ENCODE results near the gene ENOX1. TPM values are rescaled to one million over a fixed set of nuclear protein-coding genes. Genes with fewer than 3 reads are reported as not detected.

The ENOX1 gene
- total and polyA plus RNA-seq, 2 of the 13 experiments (the other 11 are each of a cell fraction or from before 2014, with no cell fraction given): not detected

DNA sequence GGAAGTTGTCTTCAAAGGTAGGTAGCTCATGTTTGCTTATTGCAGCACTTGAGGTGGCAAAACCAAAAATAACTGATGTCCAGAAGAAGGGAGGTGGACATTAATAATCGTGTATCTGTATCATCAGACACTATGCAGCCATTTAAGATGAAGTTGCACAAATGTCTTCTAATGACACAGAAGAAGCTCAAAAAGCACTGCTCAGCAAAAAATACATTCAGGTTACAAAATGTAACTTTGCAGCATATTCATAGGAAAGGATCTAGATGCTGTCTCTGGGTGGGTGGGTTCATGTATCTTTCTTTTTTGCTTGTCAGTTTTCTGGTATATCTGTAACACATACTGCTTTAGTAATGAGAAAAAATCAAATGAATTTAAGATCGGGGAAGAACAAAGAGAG, 515.6 kb downstream of the ENOX1 start:
- Histone ChIP-seq H3K9me3 (ENCODE audit: low read length) (no peaks in the 10 kb centered on the region), H3K4me3 (replicated peaks in 1 of 3; ENCODE audit: insufficient read depth in 1 of 3, low read depth in 2 of 3, low read length in 3 of 3) (no peak overlapping the region), H2AFZ (ENCODE audit: low read length) (no peak overlapping the region), H3K4me2 (ENCODE audit: low read depth, low read length) (no peak overlapping the region), H4K20me1 (ENCODE audit: insufficient read depth, low read length) (no peaks in the 10 kb centered on the region), H3K27me3 (ENCODE audit: control insufficient read depth in 1 of 2, insufficient read depth in 2 of 2, low read length in 2 of 2) (no peaks in the 10 kb centered on the region; a peak in 1 of 5 replicates), H3K36me3 (replicated peaks in 1 of 2; ENCODE audit: control insufficient read depth in 1 of 2, insufficient read depth in 2 of 2, low read length in 2 of 2) (no peaks in the 10 kb centered on the region), H3K9ac (ENCODE audit: insufficient read depth, low read depth, low read length) (no peak overlapping the region), H3K4me1 (ENCODE audit: insufficient read depth, low read length) (peaks cover 10% of the 10 kb centered on the region; the same call in 1 of the 2 replicates), H3K27ac (ENCODE audit: extremely low read length, insufficient read depth, low read length) (no peak overlapping the region), H3K79me2 (ENCODE audit: insufficient read depth, low read length) (no peaks in the 10 kb centered on the region)
- intact Hi-C loops (cut with micrococcal nuclease; ENCODE audit: unreplicated experiment): no loop called here
- FAIRE-seq: no peak
- ChIA-PET POLR2A (no interaction called here), CTCF (ENCODE audit: low intra/inter-chr PET ratio, low total read pairs) (no interaction called here)
- 18% methylated on average over 2 of the region's 2 CpGs for whole genome bisulfite sequencing (ENCODE audit: low lambda C conversion rate)
- no TSS peak for BruUV-seq (replicated peaks)
- TF ChIP-seq ZNF296 (CRISPR knock-in tag; conservative IDR thresholded peaks at IDR 0.05) (no peak), PAF1 (CRISPR knock-in tag; IDR thresholded peaks at IDR 0.05) (no peak), ZNF225 (CRISPR knock-in tag; IDR thresholded peaks at IDR 0.05) (no peak), FOXK2 (IDR thresholded peaks at IDR 0.05) (no peak), ZNF781 (CRISPR knock-in tag; IDR thresholded peaks at IDR 0.05; ENCODE audit: borderline replicate concordance, not compliant biosample characterization) (no peak), MAFK (conservative IDR thresholded peaks at IDR 0.05 in 1 of 2, IDR thresholded peaks at IDR 0.05 in 1 of 2; ENCODE audit: low read length in 2 of 2) (peak; percentile 63 to 85), CHCHD3 (CRISPR knock-in tag; IDR thresholded peaks at IDR 0.05) (no peak), ZNF549 (CRISPR knock-in tag; IDR thresholded peaks at IDR 0.05) (no peak), MAFF (IDR thresholded peaks at IDR 0.05; ENCODE audit: low read depth, low read length) (peak; percentile 73), WIZ (CRISPR knock-in tag; IDR thresholded peaks at IDR 0.05) (no peak), EHMT2 (IDR thresholded peaks at IDR 0.05; ENCODE audit: borderline replicate concordance, low read depth, low read length) (no peak), ZNF567 (CRISPR knock-in tag; IDR thresholded peaks at IDR 0.05; ENCODE audit: borderline replicate concordance) (no peak)
- TF ChIP-seq, protein P1, sequence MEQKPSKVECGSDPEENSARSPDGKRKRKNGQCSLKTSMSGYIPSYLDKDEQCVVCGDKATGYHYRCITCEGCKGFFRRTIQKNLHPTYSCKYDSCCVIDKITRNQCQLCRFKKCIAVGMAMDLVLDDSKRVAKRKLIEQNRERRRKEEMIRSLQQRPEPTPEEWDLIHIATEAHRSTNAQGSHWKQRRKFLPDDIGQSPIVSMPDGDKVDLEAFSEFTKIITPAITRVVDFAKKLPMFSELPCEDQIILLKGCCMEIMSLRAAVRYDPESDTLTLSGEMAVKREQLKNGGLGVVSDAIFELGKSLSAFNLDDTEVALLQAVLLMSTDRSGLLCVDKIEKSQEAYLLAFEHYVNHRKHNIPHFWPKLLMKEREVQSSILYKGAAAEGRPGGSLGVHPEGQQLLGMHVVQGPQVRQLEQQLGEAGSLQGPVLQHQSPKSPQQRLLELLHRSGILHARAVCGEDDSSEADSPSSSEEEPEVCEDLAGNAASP (CRISPR knock-in tag; IDR thresholded peaks at IDR 0.05; ENCODE audit: borderline replicate concordance): no peak
- TF ChIP-seq, protein P2, sequence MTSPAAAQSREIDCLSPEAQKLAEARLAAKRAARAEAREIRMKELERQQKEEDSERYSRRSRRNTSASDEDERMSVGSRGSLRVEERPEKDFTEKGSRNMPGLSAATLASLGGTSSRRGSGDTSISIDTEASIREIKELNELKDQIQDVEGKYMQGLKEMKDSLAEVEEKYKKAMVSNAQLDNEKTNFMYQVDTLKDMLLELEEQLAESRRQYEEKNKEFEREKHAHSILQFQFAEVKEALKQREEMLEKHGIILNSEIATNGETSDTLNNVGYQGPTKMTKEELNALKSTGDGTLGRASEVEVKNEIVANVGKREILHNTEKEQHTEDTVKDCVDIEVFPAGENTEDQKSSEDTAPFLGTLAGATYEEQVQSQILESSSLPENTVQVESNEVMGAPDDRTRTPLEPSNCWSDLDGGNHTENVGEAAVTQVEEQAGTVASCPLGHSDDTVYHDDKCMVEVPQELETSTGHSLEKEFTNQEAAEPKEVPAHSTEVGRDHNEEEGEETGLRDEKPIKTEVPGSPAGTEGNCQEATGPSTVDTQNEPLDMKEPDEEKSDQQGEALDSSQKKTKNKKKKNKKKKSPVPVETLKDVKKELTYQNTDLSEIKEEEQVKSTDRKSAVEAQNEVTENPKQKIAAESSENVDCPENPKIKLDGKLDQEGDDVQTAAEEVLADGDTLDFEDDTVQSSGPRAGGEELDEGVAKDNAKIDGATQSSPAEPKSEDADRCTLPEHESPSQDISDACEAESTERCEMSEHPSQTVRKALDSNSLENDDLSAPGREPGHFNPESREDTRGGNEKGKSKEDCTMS (CRISPR knock-in tag; conservative IDR thresholded peaks at IDR 0.05): no peak
- in situ Hi-C loops (cut with HindIII; ENCODE audit: extremely low pct_ligation_motif_present, low pct_unique_long_range_greater_than_20kb): no loop called here
- no peak for ATAC-seq
- no peak for DNase-seq (ENCODE audit: low spot score)

Data from HepG2 (cell line).